ENCODE measurements around the gene TSSK6. TPM values are rescaled to one million over a fixed set of nuclear protein-coding genes. Genes with fewer than 3 reads are reported as not detected.
A peak's percentile ranks its signal among the peaks of the same experiment; 100 is the strongest.

TSSK6 gene
- total RNA-seq, 4 donors from 2014 or later, result 0.57 to 1.7 (median 0.89) TPM

GRCh38 chr19:19552798-19553197 is 37.5 kb upstream of the TSSK6 start:
- DNase-seq, result no peak

GRCh38 chr19:19551853-19552192 is 36.5 kb upstream of the TSSK6 start:
- Histone ChIP-seq H3K36me3 (no peaks in the 10 kb centered on the region), H3K27ac (no peak overlapping the region), H3K9me3 (no peaks in the 10 kb centered on the region), H3K4me1 (peaks cover 0 to 1% (median under 1%) of the 10 kb centered on the region in 3 donors), H3K4me3 (no peak overlapping the region), H3K27me3 (peaks cover 0 to 52% (median 0%) of the 10 kb centered on the region in 4 donors)
- intact Hi-C loops (cut with DNase I), result no loop called here
- DNase-seq, result no peak
- TF ChIP-seq POLR2A (IDR thresholded peaks at IDR 0.05) (no peak), CTCF (IDR thresholded peaks at IDR 0.05) (no peak)
- 58 to 80% methylated on average over 1 to 10 of the region's 14 CpGs for WGBS, 2 donors

More at GRCh38 chr19:19552798-19553197, 37.5 kb upstream of the TSSK6 start:
- Histone ChIP-seq H3K4me3 (no peak overlapping the region), H3K27me3 (peaks cover 0 to 42% (median 0%) of the 10 kb centered on the region in 4 donors), H3K27ac (no peak overlapping the region), H3K4me1 (no peaks in the 10 kb centered on the region), H3K9me3 (no peaks in the 10 kb centered on the region), H3K36me3 (no peaks in the 10 kb centered on the region)
- TF ChIP-seq CTCF (IDR thresholded peaks at IDR 0.05) (peak in 5 of 6 experiments; percentile 20 to 63 (median 46)), POLR2A (IDR thresholded peaks at IDR 0.05) (no peak)
- intact Hi-C loops (cut with DNase I), result no loop called here
- 42% methylated on average over 3 of the region's 6 CpGs; no CpG with 5 or more reads in 1 of the 2 donors for WGBS, 2 donors

GRCh38 chr19:19550972-19551852 is 35.9 kb upstream of the TSSK6 start:
- Histone ChIP-seq H3K4me1 (peaks cover 0 to 6% (median 4%) of the 10 kb centered on the region in 3 donors), H3K27me3 (peaks cover 0 to 58% (median 0%) of the 10 kb centered on the region in 4 donors), H3K4me3 (no peak overlapping the region), H3K27ac (no peak overlapping the region), H3K36me3 (no peaks in the 10 kb centered on the region), H3K9me3 (no peaks in the 10 kb centered on the region)
- DNase-seq, result no peak
- 65 to 75% methylated on average over 4 to 7 of the region's 10 CpGs for WGBS, 2 donors
- TF ChIP-seq POLR2A (IDR thresholded peaks at IDR 0.05) (no peak), CTCF (IDR thresholded peaks at IDR 0.05) (no peak)
- intact Hi-C loops (cut with DNase I), result no loop called here

- Histone ChIP-seq H3K27ac (no peak overlapping the region), H3K9me3 (no peaks in the 10 kb centered on the region), H3K36me3 (no peaks in the 10 kb centered on the region), H3K4me1 (peaks cover 0 to 6% (median 4%) of the 10 kb centered on the region in 3 donors), H3K27me3 (peaks cover 0 to 65% (median 0%) of the 10 kb centered on the region in 4 donors), H3K4me3 (no peak overlapping the region)
- intact Hi-C loops (cut with DNase I), result no loop called here
- DNase-seq, result no peak
- WGBS, 2 donors, result no CpG with 5 or more reads among the region's 8 CpGs
- TF ChIP-seq CTCF (IDR thresholded peaks at IDR 0.05), result no peak
- TF ChIP-seq POLR2A (IDR thresholded peaks at IDR 0.05), result no peak
Measured at GRCh38 chr19:19550485-19550929, 35.2 kb upstream of the TSSK6 start.

GRCh38 chr19:19549804-19550464 is 34.6 kb upstream of the TSSK6 start:
- TF ChIP-seq CTCF (IDR thresholded peaks at IDR 0.05) (no peak), POLR2A (IDR thresholded peaks at IDR 0.05) (no peak)
- Histone ChIP-seq H3K9me3 (no peaks in the 10 kb centered on the region), H3K27me3 (peaks cover 0 to 70% (median 0%) of the 10 kb centered on the region in 4 donors), H3K4me3 (no peak overlapping the region), H3K36me3 (no peaks in the 10 kb centered on the region), H3K27ac (no peak overlapping the region), H3K4me1 (peaks cover 0 to 6% (median 4%) of the 10 kb centered on the region in 3 donors)
- intact Hi-C loops (cut with DNase I), result loop anchor here (10.0 kb wide), 1 partner anchor 725 kb away; no protein-coding TSS in a partner anchor
- 55 to 69% methylated on average over 2 to 15 of the region's 23 CpGs for WGBS, 2 donors
- DNase-seq, result no peak
